ENCODE measurements around the gene TBC1D1.

Gene TBC1D1

DNA sequence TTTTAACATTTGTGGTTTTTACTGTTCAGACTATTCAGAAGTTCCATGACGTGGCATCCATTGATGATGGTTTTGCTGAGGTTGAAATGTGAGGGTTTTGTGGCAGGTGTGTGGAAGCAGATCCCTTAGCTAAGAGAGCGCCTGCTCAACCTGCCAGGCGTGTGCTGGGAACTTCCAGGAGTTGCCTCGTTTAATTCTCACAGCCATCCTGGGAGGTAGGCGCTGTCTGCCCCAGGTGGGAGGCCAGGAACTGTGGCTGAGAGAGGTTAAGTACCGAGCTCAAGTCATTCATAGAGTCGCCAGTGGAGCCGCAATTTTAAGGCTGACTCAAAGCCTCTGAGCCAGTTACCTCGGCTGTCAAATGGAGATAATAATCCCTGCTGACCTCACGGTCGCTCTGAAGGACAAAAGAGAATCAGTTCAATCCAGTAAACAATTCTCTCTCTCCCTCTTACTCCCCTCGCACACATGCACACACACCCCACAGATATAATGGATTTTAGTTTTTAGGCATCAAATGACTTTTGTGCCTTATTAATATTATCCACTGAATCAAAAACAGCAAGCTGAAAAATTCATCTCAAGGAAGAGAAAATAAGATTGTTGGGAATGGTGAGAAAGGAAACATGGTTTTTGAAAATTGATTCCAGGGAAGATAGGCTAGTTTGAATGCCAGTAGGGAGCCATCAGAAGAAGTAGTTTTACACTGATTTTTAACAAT lies 240.6 kb downstream of the TBC1D1 start:
- DNase-seq (ENCODE audit: low spot score), result peak; percentile 63

DNA sequence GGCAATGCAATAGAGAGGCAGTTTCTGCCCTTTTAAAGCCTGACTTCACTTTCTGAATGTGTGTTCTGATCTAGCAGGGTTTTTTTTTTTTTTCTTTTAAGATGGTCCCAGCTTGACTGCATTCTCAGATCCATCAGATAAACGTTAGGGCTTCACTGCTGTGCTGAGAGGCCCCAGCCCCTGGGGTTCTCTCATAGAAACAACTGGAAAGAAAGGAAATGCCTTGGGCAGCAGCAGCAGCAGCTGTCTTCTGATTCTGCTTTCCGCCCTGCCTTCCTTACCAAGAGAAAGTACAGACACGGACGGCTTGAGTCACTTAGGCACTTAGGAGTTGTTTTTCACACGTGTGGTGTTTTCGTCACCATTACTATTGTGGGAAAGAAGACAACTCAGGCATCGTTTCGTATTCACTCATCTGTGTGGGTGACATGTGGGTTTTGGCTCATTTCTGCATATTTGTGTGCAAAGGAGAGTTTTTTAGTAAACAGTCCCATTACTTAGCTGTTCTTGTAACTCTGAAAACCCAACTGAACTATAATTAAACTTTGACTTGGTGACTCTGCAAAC lies 241.3 kb downstream of the TBC1D1 start:
- peak; percentile 78 for DNase-seq (ENCODE audit: low spot score)

DNA sequence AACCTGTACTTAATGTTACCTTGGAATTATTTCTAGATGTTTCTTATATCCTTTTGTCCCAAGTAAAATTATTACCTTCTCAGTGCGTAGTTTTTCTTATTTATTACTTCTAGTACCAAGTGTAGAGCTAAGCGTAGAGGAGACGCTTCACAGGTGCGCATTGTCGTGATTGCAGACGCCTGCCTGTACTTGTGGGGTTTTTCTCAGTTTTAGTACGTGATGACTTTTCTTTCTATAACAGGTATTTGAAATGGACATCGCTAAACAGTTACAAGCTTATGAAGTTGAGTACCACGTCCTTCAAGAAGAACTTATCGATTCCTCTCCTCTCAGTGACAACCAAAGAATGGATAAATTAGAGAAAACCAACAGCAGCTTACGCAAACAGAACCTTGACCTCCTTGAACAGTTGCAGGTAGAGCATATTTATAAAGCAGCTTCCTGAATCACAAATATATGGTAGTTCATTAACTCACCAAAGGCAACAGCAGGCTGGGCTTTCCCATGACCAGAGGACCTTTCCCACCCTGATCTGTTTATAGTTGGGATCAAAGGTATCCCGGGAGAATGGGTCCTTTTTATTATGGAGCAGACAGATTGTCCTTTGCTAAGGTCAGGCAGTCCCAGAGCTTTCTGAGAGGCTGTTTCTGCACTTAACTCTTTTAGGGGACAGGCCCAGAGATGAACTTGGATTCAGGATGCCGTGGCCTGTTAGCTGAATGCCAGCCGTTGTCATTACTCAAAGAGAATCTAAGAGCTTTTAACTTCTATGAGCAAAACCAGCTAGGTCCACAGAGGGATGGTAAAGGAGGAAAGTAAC lies 242.2 kb downstream of the TBC1D1 start:
- no peak for DNase-seq (ENCODE audit: low spot score)

DNA sequence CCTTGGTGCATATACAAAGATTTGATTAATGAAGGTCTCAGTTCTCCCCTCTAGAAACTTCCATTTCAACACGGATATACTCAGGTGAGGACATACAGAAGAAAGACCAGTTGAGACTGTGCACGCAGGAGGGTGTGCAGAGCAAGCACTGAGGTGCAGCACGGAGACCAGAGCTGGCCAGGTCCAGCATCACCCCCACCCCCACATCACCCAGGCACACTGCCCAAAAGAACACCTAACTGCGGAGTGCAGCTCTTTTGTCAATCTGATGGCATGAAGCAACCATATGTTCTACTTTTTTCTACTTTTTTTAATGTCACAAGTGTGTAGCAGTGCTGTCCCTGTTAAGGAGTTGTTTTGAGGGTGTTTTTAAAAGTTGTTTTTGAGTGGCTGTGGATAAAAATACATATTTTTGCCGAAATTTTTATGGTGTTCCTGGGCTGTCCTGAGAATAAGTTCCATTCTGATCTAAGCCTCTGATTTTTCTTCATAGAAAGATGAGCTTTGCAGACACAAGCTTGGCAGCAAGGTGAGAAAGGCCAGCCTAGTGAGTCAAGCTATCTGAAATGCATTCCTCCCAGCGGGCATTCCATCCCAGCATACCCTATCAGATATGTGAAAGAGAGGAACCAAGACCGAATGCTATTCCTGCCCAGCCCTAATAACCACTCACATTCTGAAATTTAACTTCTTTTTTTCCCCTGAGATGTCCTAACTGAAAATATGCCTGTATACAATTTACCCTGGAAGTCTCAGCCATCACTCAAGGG lies 243.0 kb downstream of the TBC1D1 start:
- no peak for DNase-seq (ENCODE audit: low spot score)

DNA sequence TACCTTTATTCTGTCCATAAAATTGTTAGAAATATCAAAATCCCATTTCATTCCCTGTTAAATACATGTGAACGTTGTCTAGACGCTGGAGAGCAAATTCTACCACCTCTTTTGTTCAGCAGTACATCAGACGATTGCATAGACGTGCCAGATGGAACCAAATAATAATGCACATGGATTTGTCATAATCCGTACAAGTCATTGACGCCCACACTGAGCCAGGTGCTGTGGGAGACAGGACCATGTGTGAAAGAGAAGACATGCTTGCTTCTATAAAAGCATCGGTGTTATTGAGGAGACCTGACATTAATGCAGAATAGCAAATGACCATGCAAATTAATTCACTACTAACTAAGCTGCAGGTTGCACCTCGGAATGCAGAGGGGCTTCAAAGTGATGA lies 244.3 kb downstream of the TBC1D1 start:
- no peak for DNase-seq (ENCODE audit: low spot score)

DNA sequence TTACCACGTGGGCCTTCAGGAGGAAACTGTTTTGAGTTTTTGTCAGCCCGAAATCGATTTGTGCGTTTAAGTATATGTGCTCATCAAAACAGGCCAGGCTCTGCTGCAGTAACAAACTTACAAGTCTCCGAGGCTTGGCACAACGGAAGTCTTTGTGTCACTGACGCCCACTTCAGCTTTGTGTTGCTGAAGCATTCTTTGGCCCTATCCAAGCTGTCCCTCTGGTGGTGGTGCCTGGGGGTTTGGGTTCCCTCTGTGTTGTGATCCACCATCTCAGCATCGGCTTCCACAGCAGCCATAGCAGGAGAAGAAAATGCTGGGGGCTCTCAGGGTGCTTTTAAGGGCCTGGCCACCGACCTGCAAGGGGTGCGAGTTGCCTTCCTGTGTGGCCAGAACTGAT lies 245.7 kb downstream of the TBC1D1 start:
- no peak for DNase-seq (ENCODE audit: low spot score)

DNA sequence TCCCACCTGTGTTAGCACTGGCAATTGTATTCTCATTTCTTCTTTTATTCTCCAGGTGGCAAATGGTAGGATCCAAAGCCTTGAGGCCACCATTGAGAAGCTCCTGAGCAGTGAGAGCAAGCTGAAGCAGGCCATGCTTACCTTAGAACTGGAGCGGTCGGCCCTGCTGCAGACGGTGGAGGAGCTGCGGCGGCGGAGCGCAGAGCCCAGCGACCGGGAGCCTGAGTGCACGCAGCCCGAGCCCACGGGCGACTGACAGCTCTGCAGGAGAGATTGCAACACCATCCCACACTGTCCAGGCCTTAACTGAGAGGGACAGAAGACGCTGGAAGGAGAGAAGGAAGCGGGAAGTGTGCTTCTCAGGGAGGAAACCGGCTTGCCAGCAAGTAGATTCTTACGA lies 246.2 kb downstream of the TBC1D1 start:
- no peak for DNase-seq (ENCODE audit: low spot score)

DNA sequence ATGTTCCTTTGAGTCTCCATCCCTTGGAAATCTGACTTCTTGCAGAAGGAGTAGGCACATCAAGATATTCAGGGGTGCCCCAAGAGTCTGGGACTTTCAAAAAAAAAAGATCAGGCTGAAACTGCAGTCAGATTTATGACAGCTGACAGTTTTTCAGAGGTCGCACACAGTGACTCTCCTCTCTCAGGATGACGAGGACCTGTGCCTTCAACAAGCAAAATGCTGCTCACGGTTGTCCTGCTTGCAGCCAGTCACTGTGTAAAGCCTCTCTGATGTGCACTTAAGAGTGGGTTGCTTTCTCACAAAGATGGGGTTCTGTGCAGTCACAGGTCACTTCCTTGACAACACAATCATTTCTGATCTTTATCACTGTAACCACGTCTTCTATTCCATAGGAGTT lies 247.5 kb downstream of the TBC1D1 start:
- no peak for DNase-seq (ENCODE audit: low spot score)

DNA sequence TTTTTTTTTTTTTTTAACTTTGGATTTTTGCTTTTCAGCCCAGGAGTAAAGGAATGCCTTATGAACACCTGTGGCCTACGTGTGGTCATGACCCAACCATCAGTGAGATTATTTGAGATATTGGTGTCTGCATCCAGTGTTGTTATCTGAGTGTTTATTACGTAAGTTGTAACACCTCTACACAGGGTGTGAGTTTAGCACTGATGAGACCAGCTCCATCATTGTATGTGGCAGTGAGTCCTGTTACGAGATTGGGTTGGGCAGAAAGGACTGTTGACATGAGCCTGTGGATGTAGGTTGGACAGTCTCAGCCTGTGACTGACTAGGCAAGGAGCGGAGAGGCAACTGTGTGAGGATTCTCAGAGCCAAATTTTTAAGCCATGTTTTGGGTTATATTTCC lies 248.3 kb downstream of the TBC1D1 start:
- no peak for DNase-seq (ENCODE audit: low spot score)

DNA sequence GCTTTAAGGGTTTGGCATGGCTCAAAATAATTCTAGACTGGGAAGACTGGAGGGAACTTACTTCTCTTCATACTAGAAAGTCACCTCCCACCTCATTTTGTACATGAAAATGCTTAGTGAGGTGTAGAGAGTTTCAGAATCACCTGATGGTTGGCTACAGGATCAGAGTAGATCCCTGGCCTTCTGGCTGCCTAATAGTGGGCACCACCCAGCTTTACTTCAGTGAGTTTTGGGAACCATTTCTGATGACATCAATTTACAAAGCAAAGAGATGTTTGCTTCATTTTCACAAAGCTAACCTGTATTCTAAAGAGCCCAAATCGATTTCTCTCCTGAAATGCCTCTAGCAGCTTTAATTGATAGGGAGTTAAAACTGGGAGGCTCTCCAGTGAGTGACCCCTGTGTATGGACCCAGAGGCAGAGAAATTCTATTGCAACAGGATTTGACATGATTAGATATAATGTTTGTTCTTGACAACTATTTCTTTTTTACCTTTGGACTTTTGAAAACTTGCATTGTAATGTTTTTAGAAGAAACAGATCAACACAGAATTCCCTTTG lies 249.8 kb downstream of the TBC1D1 start:
- no peak for DNase-seq (ENCODE audit: low spot score)

DNA sequence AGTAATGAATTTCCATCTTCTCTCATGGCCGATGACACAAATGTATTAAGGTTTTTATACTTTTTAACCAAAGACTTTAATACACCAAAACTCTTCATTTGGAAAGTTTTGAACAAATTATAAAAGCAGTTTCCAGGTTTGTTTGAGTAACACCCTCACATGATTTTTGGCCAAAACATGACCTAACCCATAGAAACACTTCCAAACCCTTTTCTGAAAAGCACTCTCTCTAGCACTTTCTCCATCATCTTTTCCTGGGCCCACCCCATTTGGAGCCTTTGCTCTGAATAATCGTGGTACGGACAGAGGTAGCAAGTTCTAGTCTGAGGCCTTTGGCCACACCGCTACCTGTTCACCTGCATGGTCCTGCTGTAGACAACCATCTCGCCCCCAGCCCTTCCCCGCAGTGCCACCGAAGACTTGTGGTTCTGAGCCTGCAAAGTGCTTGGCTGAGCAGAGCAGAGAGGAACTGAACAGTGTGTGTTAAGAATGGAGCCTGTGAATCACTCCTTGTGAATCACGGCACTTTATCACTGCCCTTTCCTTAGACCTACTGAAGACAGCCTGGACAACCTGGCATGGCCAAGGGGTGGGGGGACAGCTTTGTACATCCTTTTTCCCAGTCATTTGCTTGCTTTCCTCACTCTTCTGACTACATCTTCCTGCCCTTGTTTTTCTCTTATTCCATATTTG lies 251.1 kb downstream of the TBC1D1 start:
- no peak for DNase-seq (ENCODE audit: low spot score)

DNA sequence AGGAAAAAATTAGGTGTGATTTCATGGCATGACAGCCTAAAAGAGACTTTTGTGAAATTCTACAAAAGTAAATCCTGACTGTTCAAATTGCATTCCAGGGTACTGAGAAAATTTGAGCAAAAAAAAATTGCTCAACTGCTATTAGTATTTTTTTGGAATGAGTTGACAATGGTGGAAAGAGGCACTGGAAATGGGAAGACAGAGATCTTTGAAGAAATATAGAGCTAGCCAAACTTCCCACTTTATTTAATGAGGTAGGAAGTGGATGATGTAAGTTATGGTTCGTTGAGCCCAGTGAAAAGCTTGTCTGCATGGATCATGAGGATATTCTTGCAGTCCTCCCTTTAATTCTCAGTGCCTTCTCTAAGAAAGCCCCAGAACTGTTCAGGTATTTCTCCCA lies 253.1 kb downstream of the TBC1D1 start:
- no peak for DNase-seq (ENCODE audit: low spot score)

DNA sequence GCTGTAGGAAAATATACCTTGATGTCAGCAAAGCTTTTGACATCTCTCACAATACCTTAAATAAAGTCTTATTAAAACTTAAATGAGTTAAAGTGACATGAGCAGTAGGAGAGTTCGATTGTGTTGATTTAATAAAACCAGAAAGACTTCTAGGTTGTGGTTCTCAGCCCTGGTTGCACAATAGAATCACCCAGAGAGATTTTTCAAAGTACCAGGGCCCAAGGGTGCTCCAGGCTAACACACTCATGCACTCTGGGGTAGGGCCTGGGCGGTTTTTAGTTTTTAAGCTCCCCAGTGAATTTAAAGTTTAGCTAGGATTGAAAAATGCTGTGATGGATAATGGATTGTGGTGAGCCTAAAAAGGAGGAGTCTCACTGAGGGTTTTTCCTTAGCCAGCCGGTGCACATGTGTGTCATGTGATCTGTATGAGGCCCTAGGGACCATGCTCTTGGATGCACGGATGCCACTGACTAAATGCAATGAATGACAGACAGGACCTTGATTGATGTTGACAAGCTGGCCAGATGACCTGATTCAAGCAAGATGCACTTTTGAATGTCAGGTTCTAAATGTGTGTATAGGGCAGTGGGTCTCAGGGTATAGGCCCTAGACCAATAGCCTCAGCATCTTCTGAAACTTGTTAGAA lies 254.3 kb downstream of the TBC1D1 start:
- DNase-seq (ENCODE audit: low spot score), result no peak

DNA sequence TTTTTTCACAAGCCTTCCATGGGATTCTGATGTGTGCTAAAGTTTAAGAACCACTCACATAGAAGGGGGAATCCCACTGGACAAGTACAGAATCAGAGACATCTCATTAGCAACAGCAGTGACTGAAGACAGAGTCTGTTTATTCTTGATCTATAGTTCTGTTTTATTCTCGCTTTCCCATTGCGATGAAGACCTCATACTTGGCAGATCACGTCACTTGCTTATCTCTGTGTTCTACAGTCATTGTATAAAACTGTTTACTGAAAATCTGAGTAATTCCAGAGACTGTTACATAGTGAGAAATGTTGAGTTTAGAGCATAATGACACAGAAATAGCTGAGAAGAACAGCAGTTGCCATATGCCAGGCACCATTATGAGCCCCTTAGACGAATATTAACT lies 254.9 kb downstream of the TBC1D1 start:
- DNase-seq (ENCODE audit: low spot score), result no peak

DNA sequence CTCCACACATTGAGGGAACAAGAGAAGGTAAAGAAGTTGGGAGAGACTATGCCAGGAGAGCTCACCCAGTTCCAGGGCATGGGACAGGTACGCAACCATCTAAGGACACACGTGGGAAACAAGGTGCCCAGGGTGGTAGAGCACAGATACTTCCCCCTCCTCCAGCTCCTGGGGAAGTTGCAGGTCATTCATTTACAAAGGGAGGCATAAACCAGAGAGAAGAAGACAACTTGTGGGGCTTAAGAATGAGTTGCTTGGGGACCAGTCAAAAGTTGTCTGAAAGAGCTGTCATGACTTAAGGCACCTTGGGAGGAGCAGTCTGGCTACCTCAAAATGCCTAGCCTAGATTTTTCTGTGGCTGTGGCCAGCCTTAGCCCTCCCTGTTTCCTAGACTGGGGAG lies 255.5 kb downstream of the TBC1D1 start:
- DNase-seq (ENCODE audit: low spot score), result no peak

DNA sequence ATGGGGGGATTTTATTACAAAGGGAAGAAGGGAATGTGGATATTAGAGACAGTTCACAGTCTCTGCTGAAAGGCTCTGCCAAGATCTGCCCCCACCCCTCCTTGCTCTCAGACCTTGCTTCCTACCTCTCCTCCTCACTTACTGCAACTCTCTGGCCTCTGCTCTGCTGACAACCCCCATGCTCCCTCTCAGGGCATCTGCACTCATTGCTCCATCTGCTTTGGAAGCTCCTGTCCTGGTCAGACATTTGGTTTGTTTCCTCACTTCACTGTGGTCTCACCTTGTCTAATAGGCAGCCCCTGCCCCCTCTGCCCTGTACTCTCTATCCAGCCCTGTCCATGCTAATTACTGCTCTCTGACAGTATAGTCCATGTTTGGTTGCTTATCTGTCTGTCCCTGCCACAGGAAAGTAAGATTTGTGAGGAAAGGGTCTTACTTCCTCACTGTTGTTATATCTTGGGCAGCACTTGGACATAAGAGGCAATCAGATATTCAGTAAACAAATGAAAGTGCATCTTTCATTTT lies 258.6 kb downstream of the TBC1D1 start:
- no peak for DNase-seq (ENCODE audit: low spot score)

DNA sequence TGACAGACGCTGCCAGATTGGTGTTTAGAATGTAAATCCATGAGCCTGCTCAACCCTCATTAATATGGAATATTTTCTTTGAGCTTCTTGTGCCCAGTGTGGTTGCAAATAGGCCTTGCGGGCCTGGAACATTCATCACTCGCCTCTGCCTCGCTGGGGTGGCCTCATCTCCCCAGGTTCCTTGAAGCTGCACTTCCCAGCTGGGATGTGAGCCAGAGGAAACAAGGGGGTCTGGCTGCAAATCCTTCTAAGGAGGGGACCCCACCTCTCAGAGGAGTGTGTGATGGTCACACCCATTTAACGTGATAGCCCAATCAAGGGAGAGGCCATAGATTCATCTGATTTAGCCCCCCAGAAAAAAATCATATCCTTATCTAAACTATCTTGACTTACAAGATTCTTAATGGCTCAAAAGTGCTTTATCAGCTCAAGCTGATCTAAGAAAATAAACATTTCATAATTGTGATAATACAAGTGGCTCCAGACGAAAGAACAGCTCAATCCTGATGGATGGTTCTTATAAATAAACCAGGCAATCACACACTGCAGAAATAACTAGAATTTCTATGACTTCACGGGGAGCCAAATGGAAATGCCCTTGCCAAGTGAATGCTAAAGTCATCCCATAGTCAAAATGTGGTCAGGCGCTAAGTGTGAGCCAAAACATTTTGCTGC lies 259.2 kb downstream of the TBC1D1 start:
- DNase-seq (ENCODE audit: low spot score), result no peak

DNA sequence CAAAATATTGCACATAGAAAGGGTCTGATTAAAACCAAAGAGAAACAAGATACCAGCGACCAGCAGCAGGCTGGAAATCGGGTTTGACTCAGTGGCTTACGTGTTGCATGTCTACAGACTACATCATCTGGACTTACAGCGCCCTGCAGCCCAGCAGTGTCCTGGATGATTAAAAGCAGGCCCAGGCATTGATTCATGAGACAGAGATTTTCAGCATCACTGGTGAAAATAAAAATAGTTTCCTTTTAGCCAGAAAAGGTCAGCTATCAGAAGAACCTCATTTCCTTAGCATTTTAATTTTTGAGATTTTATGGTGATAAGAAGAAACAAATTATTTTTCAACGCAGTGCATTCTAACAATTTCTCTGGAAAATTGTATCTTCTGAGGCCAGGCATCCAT lies 259.9 kb downstream of the TBC1D1 start:
- DNase-seq (ENCODE audit: low spot score), result no peak

DNA sequence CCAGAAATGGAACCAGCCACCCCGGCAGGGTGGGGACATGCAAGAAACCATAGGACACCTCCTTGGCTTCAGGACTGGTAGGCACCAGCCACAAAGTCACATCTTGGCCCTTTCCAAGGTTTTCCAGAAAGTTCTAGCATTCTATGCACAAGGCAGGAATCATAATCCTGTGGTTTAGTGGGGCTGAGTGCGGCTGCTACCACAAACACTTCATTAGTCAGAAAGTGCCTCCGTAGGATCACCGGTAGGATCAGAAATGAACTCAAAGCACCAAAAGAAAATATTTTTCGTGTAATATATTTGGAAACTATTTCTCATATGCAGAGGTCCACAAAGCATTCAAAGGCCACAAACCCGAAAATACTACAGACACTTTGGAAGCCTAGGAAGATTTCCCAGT lies 261.0 kb downstream of the TBC1D1 start:
- DNase-seq (ENCODE audit: low spot score), result no peak

DNA sequence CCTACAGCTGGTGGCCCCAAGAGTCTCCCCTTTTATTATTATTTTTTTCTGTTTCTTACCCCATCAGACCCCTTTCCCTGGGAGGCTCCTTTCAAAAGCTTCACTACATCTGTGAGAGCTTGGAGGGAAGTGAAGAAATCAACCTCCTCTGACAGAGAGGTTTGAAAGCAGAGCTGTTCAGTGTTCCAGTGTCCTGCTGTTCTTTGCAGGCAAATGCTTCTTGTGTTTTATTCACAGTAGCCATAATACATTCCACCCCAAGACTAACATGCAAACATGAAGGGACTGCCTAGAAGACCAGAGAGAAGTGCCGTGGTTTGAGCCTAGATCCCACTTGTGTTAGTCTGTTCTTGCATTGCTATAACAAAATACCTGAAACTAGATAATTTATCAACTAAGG lies 261.4 kb downstream of the TBC1D1 start:
- no peak for DNase-seq (ENCODE audit: low spot score)
